Pancreas (tissue), 10 donors: Measurements from ENCODE around the gene KCNN3. TPM values are rescaled to one million over a fixed set of nuclear protein-coding genes. Genes with fewer than 3 reads are reported as not detected.

Experiments used
- ATAC-seq, 4 donors: fragments of 200-7000 bp; cut with Tn5 transposase; one replicate each; pipeline versions ENCODE4 v1.8.0 to v1.9.1; 2020; ENCODE audit warnings: mild to moderate bottlenecking in 4 of 4, moderate library complexity in 4 of 4
- DNase-seq, 6 donors: peaks; one replicate each; pipeline ENCODE4 v3.0.0-alpha.2; 2020
- FAIRE-seq: peaks from 2 replicates; lab custom pipeline; 2012; peaks lifted over from hg19 to GRCh38; lab: Jason Lieb, UNC
- H3K27ac ChIP-seq, 4 donors: fragments of 200-600 bp; sonication (generic); 1 replicate in 3 of 4; 2 replicates in 1 of 4; pipeline versions ENCODE4 v1.5.0 to v1.8.0; 2020
- H3K27me3 ChIP-seq, 4 donors: fragments of 200-600 bp; one replicate each; pipeline ENCODE4 v1.8.0; 2021
- H3K36me3 ChIP-seq, 3 donors: fragments of 200-600 bp; sonication (generic) in 1 of 3; one replicate each; pipeline versions ENCODE4 v1.5.0 to v1.8.0; 2020 to 2021
- H3K4me1 ChIP-seq, 3 donors: fragments of 200-600 bp; one replicate each; pipeline ENCODE4 v1.8.0; 2021
- H3K4me3 ChIP-seq, 4 donors: fragments of 200-600 bp; sonication (generic) in 2 of 4; one replicate each; pipeline versions ENCODE4 v1.5.0 to v1.8.0; 2020 to 2021
- H3K9me3 ChIP-seq, 4 donors: fragments of 200-600 bp; one replicate each; pipeline ENCODE4 v1.8.0; 2021
- WGBS, 2 donors: extraction: QIAGEN DNeasy Blood & Tissue Kit; methylation state at CpG; one replicate each; pipeline ENCODE4 v1.1.7; 2013; 5-methylcytosine and 5-hydroxymethylcytosine counted together
- intact Hi-C, 3 donors: fragments of 100-400 bp; cut with DNase I; formaldehyde crosslinking; loops; one replicate each; pipeline versions ENCODE4 v1.11.1 to v1.14.2; 2022
- polyA plus RNA-seq, 2 donors: library from polyadenylated mRNA; stranded (reverse); fragments of 200-250 nt; gene quantifications; one replicate each; pipeline ENCODE4 v1.2.3, GENCODE V29; 2013
- total RNA-seq, 6 donors: library from RNA; stranded (reverse); fragmentation: NEBNext Ultra II Directional in 4 of 6; extraction: Animal tissue kit (Norgen Biotek cat#: 25700) in 4 of 6; gene quantifications; one replicate each; pipeline versions ENCODE4 v1.2.1 to v1.2.4, GENCODE V29; 2021 to 2023
- TF ChIP-seq, protein P1 (sequence below), 4 donors: fragments of 200-600 bp; sonication (generic) in 3 of 4; IDR thresholded peaks; one replicate each; pipeline versions ENCODE4 v1.5.0 to v1.8.0; 2021; ENCODE audit warnings: antibody characterized with exemption in 4 of 4
- donor health status: healthy with polysubstance abuse.
- donor health status: DM: no; HTN: no; CAD: no; lungs with moderate emphysema.
- donor health status: DM: no; HTN: no; CAD: no.
- donor health status: control.
- donor health status: control.
- donor health status: Bipolar disorder and iron deficiency.
- donor health status: DM: yes; HTN: yes; CAD: no.
- donor health status: DM: no; HTN: no; CAD: no.
- donor health status: DM: no; HTN: no; CAD: no.
- donor health status: DM: yes; HTN: yes; CAD: no.

Gene KCNN3
- total and polyA plus RNA-seq, 8 donors, result 0.11 to 1.0 (median 0.33) TPM

DNA sequence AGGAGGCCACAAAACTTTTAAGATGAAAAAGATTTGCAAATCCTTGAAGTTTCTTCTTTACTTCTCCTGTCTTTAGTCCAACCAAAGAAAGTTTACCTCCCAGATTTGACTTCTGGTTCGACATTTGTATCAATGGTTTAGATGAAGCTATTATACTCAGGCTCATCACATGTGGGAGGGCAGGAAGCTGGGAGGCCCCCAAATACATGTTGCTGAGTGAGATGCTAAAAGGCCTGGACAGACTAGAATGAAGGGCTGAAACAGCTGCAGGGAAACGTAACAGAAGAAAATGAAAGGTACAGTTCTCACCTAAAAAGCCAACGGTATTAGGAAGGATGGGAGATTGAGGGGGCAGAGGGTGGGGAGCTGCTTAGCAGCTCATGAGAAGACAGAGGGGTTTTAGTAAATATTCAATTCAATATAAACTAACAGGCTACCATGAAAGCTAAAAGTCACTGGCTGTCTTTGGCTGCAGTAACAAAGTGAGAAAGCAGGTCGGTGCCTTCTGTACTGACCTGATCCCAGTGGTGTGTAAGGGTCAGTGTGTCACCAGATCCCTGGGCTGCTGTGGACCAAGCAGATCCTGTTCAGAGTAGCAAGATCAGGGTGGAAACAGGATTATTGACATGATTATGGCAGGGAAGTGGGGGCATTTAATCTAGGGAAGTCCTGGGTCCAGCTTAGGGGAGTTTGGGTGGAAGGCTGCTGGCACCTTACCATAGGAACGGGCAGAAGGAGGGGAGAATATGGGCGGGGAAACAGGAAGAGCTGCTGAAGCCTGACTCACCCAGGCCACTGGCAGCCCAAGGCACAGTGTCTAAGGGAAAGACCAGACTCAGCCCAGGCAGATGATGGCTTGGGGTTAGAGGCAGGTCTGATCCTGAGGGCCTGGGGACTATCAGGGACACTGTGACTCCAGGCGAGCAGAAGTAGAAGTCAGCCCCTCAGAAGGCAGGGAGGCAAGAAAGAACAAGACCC, 60.4 kb downstream of the KCNN3 start:
- DNase-seq (no peak), ATAC-seq (peak in 1 of 4 donors; percentile 51), FAIRE-seq (no peak)
- intact Hi-C loops, result no loop called here
- H3K36me3 ChIP-seq, result no peaks in the 10 kb centered on the region
- H3K4me3 ChIP-seq, result no peak overlapping the region
- H3K9me3 ChIP-seq, result no peaks in the 10 kb centered on the region
- H3K27ac ChIP-seq, result no peak overlapping the region
- no peaks in the 10 kb centered on the region for H3K27me3 ChIP-seq
- TF ChIP-seq, protein P1, sequence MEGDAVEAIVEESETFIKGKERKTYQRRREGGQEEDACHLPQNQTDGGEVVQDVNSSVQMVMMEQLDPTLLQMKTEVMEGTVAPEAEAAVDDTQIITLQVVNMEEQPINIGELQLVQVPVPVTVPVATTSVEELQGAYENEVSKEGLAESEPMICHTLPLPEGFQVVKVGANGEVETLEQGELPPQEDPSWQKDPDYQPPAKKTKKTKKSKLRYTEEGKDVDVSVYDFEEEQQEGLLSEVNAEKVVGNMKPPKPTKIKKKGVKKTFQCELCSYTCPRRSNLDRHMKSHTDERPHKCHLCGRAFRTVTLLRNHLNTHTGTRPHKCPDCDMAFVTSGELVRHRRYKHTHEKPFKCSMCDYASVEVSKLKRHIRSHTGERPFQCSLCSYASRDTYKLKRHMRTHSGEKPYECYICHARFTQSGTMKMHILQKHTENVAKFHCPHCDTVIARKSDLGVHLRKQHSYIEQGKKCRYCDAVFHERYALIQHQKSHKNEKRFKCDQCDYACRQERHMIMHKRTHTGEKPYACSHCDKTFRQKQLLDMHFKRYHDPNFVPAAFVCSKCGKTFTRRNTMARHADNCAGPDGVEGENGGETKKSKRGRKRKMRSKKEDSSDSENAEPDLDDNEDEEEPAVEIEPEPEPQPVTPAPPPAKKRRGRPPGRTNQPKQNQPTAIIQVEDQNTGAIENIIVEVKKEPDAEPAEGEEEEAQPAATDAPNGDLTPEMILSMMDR (IDR thresholded peaks at IDR 0.05), result no peak
- WGBS, 2 donors, result 71 to 78% methylated on average over 7 of the region's 7 CpGs
- no peaks in the 10 kb centered on the region for H3K4me1 ChIP-seq

DNA sequence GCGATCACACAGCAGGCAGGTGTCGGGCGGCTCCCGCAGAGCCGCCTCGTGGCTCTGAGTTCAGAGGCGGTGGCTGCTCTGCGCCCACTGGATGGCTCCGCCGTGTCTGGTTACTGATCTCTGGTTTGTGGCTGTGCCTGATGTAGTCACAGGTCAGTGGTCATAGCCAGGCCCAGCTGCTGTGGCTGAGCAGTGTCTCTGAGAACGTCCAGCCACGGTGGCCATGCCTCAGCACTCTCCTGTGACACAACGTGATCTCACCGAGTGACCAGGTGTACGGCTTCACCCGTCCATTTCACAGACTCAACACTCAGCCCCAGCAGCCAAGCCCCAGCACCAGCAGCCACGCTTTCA, 61.2 kb downstream of the KCNN3 start:
- WGBS, 2 donors, result 54 to 58% methylated on average over 17 of the region's 17 CpGs
- H3K36me3 ChIP-seq, result no peaks in the 10 kb centered on the region
- H3K4me3 ChIP-seq, result no peak overlapping the region
- intact Hi-C loops, result no loop called here
- DNase-seq, result no peak
- FAIRE-seq, result no peak
- H3K27me3 ChIP-seq, result no peaks in the 10 kb centered on the region
- TF ChIP-seq, protein P1 (IDR thresholded peaks at IDR 0.05), result no peak
- no peaks in the 10 kb centered on the region for H3K4me1 ChIP-seq
- no peaks in the 10 kb centered on the region for H3K9me3 ChIP-seq
- H3K27ac ChIP-seq, result no peak overlapping the region
- no peak for ATAC-seq

DNA sequence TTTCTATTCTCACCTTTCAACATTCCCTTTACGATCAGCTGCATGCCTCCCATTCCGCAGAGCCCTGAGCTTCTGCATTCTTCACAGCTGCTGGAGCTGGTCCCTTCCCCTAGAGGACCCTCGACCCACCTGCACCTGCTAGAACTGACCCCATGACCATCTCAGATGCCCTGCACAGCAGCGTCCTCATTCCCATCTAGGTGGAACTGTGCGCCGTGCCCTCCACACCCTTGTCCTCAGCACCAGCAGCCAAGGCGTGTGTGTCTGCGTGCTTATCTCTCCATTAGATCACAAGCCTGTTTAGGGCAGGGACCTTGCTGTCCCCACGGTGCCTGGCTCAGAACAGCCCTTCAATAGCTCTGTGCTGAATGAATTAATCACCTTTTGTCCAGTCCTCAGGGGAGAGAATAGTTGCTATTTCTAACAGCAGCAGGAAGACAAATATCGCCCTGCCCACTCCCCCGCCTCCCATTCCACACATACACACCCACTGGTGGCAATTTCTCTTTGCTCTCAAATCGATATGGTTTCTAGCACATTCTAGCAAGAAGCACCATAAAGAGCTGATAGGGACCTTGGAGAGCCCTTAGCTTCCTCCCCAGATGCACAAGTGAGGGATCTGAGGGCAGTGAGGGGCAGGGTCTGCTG, 61.7 kb downstream of the KCNN3 start:
- intact Hi-C loops, result no loop called here
- Histone ChIP-seq H3K4me1 (no peaks in the 10 kb centered on the region), H3K4me3 (no peak overlapping the region), H3K27me3 (no peaks in the 10 kb centered on the region), H3K9me3 (no peaks in the 10 kb centered on the region), H3K36me3 (no peaks in the 10 kb centered on the region), H3K27ac (no peak overlapping the region)
- TF ChIP-seq, protein P1 (IDR thresholded peaks at IDR 0.05), result no peak
- ATAC-seq (no peak), FAIRE-seq (no peak), DNase-seq (no peak)
- WGBS, 2 donors, result 51% methylated on average over 12 of the region's 12 CpGs

DNA sequence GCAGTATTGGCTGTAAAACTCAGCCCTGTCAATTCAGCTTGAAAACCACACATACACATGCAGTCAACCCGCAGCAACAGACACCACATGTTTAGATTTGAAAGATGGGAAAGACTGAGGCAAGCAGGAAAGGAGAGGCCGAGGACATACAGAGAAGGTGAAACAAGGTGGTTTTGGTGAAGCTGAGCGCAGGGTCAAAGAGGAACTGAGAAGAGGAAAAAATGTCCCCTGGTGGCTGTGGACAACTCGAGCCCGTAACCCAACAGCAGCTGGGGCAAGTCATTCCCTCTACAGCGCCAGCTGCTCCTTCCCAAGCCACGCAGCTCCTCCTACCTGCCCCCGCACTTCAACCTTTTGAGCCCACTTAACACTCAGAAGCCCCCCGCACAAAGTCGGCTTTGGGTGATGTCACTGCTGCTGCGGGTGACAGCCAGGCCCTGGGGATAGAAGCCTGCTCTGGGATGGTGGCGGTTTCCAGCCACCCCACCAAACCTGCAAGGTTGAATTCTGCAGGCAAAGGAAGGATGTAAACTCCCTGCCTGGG, 63.0 kb downstream of the KCNN3 start:
- TF ChIP-seq, protein P1 (IDR thresholded peaks at IDR 0.05), result no peak
- WGBS, 2 donors, result 55 to 59% methylated on average over 12 of the region's 12 CpGs
- FAIRE-seq (no peak), DNase-seq (no peak), ATAC-seq (no peak)
- Histone ChIP-seq H3K27me3 (no peaks in the 10 kb centered on the region), H3K36me3 (no peaks in the 10 kb centered on the region), H3K4me1 (no peaks in the 10 kb centered on the region), H3K4me3 (no peak overlapping the region), H3K9me3 (no peaks in the 10 kb centered on the region), H3K27ac (no peak overlapping the region)
- intact Hi-C loops, result no loop called here
